ENCODE results near the gene CEP83.

CEP83 gene

DNA sequence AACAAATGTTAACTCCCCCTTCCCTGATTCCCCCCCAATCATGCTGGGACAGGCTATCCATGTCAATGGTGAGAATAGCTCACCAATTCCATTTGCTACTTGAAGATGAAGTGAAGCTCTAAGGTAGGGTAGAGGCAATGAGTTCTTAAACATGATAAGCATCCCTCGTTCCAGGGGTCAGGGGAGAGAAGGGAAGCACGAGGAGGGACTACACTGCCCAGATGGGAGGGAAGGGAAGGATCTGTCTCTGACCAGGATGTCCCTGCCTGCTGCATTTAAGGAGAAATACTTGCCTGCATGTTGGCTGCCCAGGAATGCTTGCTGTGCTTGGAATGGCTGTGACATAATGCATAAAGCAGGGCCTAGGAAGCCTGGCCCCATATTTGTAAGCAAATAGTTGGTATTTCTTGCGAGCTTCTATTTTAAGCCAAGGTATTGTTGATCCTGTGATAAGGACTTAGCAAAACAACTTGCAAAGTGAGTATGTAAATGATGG is 155.1 kb downstream of the CEP83 start:
- DNase-seq: no peak

- DNase-seq: no peak
Observed at GRCh38 chr12:94304012-94304411, 155.7 kb downstream of the CEP83 start.

DNA sequence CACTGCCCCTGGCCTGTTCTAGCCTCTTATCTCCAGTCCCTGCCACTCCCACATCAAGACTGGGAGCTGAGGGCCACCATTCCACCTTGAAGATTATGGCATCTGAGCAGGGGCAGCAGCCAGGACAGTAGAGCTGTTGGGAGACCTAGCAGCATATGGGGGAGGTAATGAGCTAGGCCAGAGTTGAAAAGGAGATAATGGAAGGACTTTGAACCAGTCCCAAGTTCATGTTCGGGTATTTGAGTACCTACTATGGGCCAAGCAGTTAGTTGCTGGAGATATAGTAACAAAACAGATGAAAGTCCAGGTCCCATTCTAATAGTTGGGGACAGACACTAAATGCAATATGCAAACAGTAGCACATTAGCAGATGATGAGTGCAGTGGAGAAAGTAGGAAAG is 159.8 kb downstream of the CEP83 start:
- DNase-seq: no peak

DNA sequence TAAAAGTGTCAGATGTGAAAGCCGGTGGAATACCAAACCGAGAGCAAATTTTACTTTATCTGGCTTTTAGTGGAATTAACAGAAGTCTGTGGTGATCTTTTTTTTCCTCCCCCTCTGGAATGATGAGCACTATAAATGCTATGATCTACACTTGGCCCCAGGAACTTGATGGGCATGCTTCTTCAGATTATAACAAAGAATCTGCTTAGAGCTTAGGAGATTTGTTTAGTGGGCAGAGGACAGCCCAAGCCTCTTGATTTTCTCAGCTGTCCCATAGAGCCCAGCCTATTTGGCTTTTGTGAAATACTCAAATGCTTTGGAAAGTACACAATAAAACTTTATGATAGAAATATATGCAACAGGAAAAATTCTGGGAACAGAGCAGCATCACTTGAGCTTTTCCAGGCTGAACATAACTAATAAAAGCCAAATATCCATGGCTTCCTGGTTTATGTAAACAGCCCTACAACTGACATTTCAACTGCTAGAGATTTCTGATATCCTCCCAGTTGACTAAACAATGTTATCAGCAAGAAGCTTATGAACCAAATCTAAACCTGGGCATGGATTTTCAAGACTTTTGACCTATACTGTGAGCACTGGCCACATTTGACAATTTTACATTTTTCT is 161.7 kb downstream of the CEP83 start:
- no peak for DNase-seq

GRCh38 chr12:94297096-94297699 is 162.5 kb downstream of the CEP83 start:
- no peak for DNase-seq

- DNase-seq: no peak
Observed at GRCh38 chr12:94290353-94290752, 169.3 kb downstream of the CEP83 start.

DNA sequence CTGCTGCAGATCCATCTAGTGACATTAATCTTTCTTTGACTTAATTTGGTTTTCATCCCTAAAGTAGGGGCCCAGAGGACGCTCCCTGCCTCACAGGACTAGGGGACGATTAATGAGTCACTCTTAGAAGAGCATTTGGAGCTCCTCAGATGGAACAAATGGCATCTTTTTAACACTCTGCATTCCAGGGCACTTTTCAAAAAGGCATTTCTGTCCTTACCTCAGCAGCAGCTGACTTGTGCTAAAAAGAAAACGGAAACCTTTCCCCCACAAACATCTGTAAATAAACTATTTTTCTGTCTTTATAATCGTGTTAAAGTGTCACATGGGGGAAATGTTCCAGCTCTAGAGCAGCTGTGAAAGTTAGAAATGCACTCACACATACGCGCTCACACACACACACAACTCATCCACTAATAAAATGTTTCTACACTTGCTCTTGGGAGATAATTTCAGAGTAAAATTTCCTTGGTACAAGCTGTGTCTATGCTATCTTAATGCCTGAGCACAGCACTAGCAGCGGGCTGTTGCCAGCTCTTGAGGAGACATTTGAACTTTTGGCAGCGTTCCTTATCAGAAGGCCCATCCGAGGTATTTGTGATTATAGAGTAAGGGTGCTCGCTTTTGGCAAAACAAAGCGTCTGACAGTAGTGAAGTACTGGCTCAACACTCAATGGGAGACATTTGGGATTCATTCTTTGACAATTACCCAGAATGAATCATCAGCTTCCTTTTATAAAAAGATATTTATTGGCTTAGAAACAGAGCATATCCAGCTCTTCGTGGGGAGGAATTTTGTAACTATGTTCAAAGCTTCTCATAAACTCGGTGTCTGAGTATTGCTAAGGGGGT is 170.0 kb downstream of the CEP83 start:
- DNase-seq: no peak

DNA sequence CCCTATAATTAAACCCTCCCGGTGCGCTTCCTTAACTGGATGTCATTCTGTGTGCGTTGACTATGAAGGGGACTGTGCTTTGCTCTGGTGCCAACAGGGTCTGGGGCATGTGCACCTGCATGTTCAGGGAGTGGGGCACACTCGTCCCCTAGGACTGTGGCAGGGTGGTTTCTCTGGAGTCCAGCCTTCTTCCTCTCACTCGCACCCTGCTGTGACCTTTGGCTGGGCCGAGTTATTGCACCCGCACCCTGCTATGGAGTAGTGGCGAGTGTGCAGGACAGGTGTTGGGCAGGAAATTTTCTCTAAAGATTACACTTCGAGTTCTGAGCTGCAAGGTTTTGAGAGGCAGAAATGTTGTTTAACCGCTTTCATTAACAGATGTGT is 172.4 kb downstream of the CEP83 start:
- DNase-seq: no peak

DNA sequence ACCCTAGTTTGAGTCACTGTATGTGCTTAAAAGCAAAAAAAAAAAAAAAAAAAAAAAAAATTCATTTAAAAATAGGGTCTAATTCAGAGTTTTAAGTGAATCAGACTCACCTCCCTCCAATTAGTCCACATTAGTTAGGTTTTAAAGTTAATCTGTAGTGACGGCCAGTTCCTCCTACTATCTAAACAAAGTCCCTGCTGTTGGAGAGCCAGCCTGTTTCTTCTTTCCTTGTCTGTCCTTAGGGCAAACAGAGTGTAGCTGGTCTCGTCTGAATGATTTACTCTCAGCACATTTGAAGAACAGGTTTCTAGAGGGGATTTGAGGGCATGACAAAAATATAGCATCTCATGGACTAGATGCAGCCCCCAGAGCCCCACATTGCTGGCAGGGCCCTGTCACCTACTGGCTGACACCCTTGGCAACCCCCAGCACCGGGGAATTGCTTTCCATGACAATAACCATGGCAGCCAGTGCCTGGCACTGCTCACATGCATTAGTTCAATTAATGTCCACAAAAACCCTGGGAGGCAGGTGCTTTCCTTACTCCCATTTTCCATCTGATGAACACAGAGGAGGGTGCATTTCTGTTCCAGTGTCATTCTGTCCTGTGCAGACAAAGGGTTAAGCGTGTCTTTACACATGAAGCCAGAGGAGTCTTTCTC is 173.0 kb downstream of the CEP83 start:
- no peak for DNase-seq

DNA sequence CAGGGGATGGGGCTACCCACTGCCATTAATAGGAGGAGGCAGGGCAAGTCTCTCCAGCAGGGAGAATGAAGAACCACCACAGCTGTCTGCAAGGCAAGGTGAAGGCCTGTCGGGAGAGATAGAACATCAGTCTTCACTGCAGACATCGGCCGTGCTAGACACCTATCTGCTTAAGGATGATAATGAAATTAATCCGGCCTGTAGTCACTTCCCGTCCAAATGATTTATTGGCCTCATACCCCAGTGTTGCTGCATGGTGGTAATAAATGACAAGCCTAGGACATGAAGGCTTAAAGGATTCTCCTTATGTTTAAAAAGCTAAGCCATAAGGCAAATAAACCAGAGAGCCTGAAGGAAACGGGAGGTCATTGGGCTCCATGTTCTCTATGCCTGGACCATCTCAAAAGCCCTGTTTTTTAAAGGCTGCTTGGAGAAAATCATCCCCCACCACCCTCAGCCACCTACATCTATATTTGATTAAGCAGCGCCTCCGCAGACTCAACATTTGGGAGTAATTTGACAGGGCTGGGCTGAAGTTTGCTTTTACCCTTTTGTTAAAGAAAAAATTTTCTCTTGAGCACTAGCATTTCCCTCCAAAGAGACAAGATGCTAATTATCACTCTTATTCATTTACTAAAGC is 173.6 kb downstream of the CEP83 start:
- DNase-seq: no peak

- DNase-seq: no peak
Observed at GRCh38 chr12:94284859-94285258, 174.8 kb downstream of the CEP83 start.

- no peak for DNase-seq
Observed at GRCh38 chr12:94284046-94284445, 175.6 kb downstream of the CEP83 start.

- no peak for DNase-seq
Observed at GRCh38 chr12:94282675-94283074, 177.0 kb downstream of the CEP83 start.

DNA sequence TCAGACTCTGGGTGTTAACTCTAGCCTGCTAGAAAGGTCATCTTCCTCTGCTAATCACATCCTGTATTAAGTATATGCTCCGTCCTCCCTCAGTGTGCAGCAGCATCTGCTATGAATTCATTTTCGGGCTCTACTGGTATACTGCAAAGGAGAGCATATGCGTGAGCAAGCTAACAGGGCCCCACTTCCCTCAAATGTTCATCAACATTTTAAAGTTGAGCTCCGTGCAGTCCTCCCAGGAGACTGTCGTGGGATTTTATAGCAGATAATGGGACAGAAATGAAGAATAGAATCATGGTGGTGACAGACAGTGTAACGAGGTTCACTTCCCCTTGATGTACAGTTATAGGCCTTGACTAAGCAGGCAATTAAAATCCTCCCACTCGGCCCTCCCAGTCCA is 179.6 kb downstream of the CEP83 start:
- no peak for DNase-seq

DNA sequence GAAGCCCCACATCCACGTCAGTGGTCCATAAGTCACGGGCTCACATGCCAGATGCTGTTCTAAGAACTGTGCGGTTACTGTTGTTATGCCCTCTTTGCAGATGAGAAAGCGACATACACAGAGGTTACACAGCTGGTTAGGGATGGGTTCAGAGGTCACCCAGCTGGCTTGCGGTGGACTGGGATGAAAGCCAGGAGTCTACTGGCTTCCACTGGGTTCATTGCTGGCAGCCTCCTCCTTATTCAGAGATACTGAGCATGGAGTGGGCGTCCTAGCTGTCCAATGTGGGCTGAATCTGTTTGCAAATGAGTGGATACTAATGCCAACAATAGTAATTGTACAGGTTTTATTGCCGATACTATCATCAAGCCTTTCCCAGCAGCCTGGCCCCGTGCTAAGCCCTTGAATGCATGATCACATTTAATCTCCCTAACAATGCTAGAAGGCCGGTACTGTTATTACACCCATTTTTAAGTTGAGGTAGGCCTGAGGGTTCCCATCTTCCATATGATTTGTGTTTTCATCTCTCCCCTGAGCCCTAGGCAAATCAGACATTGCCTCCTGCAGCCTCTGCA is 182.2 kb downstream of the CEP83 start:
- DNase-seq: no peak

GRCh38 chr12:94276725-94277124 is 182.9 kb downstream of the CEP83 start:
- DNase-seq: no peak

DNA sequence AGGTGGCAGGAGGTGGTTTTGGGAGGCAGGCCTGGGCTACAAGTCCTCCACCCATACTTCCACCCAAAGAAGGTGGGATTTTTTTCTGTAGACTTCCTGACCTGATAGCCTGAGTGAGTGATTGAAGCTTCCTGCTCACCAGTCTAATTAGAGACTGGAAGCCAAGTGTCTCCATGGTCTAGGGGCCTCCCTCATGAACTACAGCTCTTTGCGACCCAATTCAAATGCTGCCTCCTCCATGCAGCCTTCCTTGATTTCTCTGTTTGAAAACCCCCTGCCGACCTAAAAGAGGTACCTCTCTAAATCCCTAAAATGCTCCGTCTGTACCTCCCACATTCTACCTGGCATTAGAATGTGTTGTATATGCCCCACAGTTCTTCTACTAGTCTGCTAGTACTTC is 186.4 kb downstream of the CEP83 start:
- no peak for DNase-seq

- no peak for DNase-seq
Observed at GRCh38 chr12:94272280-94272679, 187.4 kb downstream of the CEP83 start.

- no peak for DNase-seq
Observed at GRCh38 chr12:94271351-94271750, 188.3 kb downstream of the CEP83 start.

- no peak for DNase-seq
Observed at GRCh38 chr12:94269316-94269999, 190.2 kb downstream of the CEP83 start.

GRCh38 chr12:94267921-94268471 is 191.7 kb downstream of the CEP83 start:
- DNase-seq: no peak

DNA sequence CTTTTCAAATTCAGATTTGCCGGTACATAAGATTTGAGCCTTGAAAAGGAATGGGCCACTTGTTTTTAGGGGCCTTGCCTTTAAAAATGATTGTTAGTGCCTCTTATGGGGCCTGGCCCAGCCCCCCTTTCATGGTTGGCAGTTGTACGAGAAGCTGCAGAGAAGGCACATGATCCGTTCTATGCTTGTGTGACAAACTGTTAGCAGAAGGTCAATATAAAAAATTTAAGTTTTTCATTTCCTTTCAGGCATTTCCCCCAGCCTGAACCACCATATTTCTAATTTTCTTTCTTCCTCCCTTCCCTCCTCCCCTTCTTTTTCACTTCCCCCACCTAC is 192.2 kb downstream of the CEP83 start:
- DNase-seq: no peak
